Uterus (tissue), 4 donors: ENCODE measurements around the gene IGFL1. TPM values are rescaled to one million over a fixed set of nuclear protein-coding genes. Genes with fewer than 3 reads are reported as not detected.
"Not testable (repeated sequence)": the region's sequence is repeated elsewhere in the genome, so short reads cannot be mapped to it uniquely, and the experiment has no call there.

Source experiments
- DNase-seq, 2 donors: peaks; one replicate each; pipeline ENCODE4 v3.0.0-alpha.2; 2019 to 2020
- H3K27ac ChIP-seq, 2 donors: fragments of 200-600 bp; sonication (generic); 1 replicate in 1 of 2; 2 replicates in 1 of 2; pipeline ENCODE4 v1.5.1; 2016 to 2018
- H3K27me3 ChIP-seq, 2 donors: fragments of 200-600 bp; sonication (generic); one replicate each; pipeline ENCODE4 v1.5.1; 2018 to 2019; ENCODE audit warnings: control low read depth in 1 of 2
- H3K36me3 ChIP-seq, 2 donors: fragments of 200-600 bp; sonication (generic); one replicate each; pipeline ENCODE4 v1.5.1; 2019; ENCODE audit warnings: control low read depth in 1 of 2
- H3K4me1 ChIP-seq, 2 donors: fragments of 200-600 bp; sonication (generic); one replicate each; pipeline ENCODE4 v1.5.1; 2018 to 2019; ENCODE audit warnings: control low read depth in 1 of 2
- H3K4me3 ChIP-seq, 2 donors: fragments of 200-600 bp; sonication (generic); 1 replicate in 1 of 2; 2 replicates in 1 of 2; pipeline ENCODE4 v1.5.1; 2018 to 2019; ENCODE audit warnings: mild to moderate bottlenecking in 1 of 2
- H3K9me3 ChIP-seq, 2 donors: fragments of 200-600 bp; sonication (generic); one replicate each; pipeline ENCODE4 v1.5.1; 2019; ENCODE audit warnings: control low read depth in 1 of 2
- CTCF ChIP-seq, 4 experiments: fragments of 200-600 bp in 2 of 4; fragments of 450-650 bp in 2 of 4; sonication (generic) in 2 of 4; IDR thresholded peaks; one replicate each; pipeline ENCODE4 v1.5.1; 2016 to 2019; ENCODE audit warnings: antibody characterized with exemption in 4 of 4, mild to moderate bottlenecking in 2 of 4, moderate library complexity in 1 of 4
- POLR2A ChIP-seq, 2 donors: fragments of 450-650 bp; IDR thresholded peaks; one replicate each; pipeline ENCODE4 v1.6.1; 2016; ENCODE audit warnings: antibody characterized with exemption in 2 of 2, mild to moderate bottlenecking in 1 of 2, moderate library complexity in 1 of 2
- intact Hi-C: fragments of 100-400 bp; cut with DNase I; formaldehyde crosslinking; loops from one replicate; pipeline ENCODE4 v1.15.1; 2023; ENCODE audit warnings: low total_unique reads
- total RNA-seq, 4 donors: library from RNA; depleted of rRNA in 3 of 4; stranded (reverse); fragments of >200 nt in 3 of 4; gene quantifications; one replicate each; pipeline versions ENCODE4 v1.1.0 to v1.2.4, GENCODE V29; 2014 to 2023
- donor health status: DM: yes; HTN: yes; CAD: no.

The IGFL1 gene
- not detected for total RNA-seq

- no peak for DNase-seq
- Histone ChIP-seq H3K4me1 (no peaks in the 10 kb centered on the region), H3K4me3 (no peak within 1 kb of the TSS), H3K36me3 (no peaks in the 10 kb centered on the region), H3K27ac (no peak within 1 kb of the TSS), H3K27me3 (no peaks in the 10 kb centered on the region), H3K9me3 (no peaks in the 10 kb centered on the region)
- intact Hi-C loops, result no loop called here
- TF ChIP-seq POLR2A (IDR thresholded peaks at IDR 0.05) (no peak), CTCF (IDR thresholded peaks at IDR 0.05) (no peak)
Observed at GRCh38 chr19:46229442-46229841, at the start of gene IGFL1. Gene IGFL1 (plus strand): TSS chr19:46229742. CDS start chr19:46229775, 33 bp downstream.

GRCh38 chr19:46180701-46181387 lies 48.7 kb upstream of the IGFL1 start:
- Histone ChIP-seq H3K27ac (no peak overlapping the region), H3K36me3 (no peaks in the 10 kb centered on the region), H3K9me3 (no peaks in the 10 kb centered on the region), H3K27me3 (no peaks in the 10 kb centered on the region), H3K4me1 (no peaks in the 10 kb centered on the region), H3K4me3 (no peak overlapping the region)
- intact Hi-C loops, result no loop called here
- TF ChIP-seq CTCF (IDR thresholded peaks at IDR 0.05), result no peak
- TF ChIP-seq POLR2A (IDR thresholded peaks at IDR 0.05), result no peak
- no peak for DNase-seq

GRCh38 chr19:46181388-46181779 lies 48.2 kb upstream of the IGFL1 start:
- DNase-seq, result no peak
- H3K9me3 ChIP-seq, result no peaks in the 10 kb centered on the region

GRCh38 chr19:46182476-46182875 lies 47.1 kb upstream of the IGFL1 start:
- intact Hi-C loops, result no loop called here
- H3K36me3 ChIP-seq, result no peaks in the 10 kb centered on the region
- H3K9me3 ChIP-seq, result no peaks in the 10 kb centered on the region
- H3K27me3 ChIP-seq, result no peaks in the 10 kb centered on the region
- no peak for TF ChIP-seq POLR2A (IDR thresholded peaks at IDR 0.05)
- no peak for TF ChIP-seq CTCF (IDR thresholded peaks at IDR 0.05)
- H3K27ac ChIP-seq, result no peak overlapping the region
- no peak for DNase-seq
- no peaks in the 10 kb centered on the region for H3K4me1 ChIP-seq
- no peak overlapping the region for H3K4me3 ChIP-seq

More at GRCh38 chr19:46181388-46181779, 48.2 kb upstream of the IGFL1 start:
- Histone ChIP-seq H3K4me3 (no peak overlapping the region), H3K36me3 (no peaks in the 10 kb centered on the region), H3K27ac (no peak overlapping the region), H3K27me3 (no peaks in the 10 kb centered on the region), H3K4me1 (no peaks in the 10 kb centered on the region)
- TF ChIP-seq CTCF (IDR thresholded peaks at IDR 0.05) (no peak), POLR2A (IDR thresholded peaks at IDR 0.05) (no peak)
- intact Hi-C loops, result no loop called here

- H3K4me1 ChIP-seq, H3K9me3 ChIP-seq, H3K27ac ChIP-seq, H3K36me3 ChIP-seq, intact Hi-C loops, DNase-seq, H3K27me3 ChIP-seq, H3K4me3 ChIP-seq: not testable (repeated sequence)
Observed at GRCh38 chr19:46184775-46185710, 44.5 kb upstream of the IGFL1 start.
